HG03521 (cell line): Measurements from ENCODE around the gene TPPP.

Source experiments
- ATAC-seq: cut with Tn5 transposase; IDR thresholded peaks from one replicate; pipeline ENCODE4 v1.9.1; 2021; ENCODE audit warnings: mild to moderate bottlenecking, moderate library complexity; ENCODE audit not compliant: unreplicated experiment

The TPPP gene

GRCh38 chr5:610744-611730, 82.1 kb downstream of the TPPP start:
- ATAC-seq, result no peak

- ATAC-seq, result no peak
Observed at GRCh38 chr5:610011-610743, 83.0 kb downstream of the TPPP start.
